ENCODE data around the gene CD209.
"Not testable (repeated sequence)": the region's sequence is repeated elsewhere in the genome, so short reads cannot be mapped to it uniquely, and the experiment has no call there.

Gene CD209

DNA sequence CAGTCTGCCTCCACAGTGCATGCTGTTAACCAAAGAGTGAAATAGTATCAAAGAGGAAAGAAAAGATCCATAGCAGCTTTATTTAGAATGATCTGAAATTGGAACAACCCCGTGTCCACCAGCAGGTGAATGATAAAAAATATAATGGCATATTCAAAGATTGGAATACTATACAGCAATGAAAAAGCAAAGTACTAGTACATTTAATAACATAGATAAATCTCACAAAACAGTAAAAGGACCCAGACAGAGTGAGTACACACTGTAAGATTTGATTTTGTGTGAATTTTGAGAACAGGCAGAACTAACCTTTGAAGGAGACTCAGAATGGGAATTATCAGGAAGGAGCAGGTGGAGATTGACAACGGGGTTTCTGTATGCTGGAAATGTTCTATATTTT, 837 bp upstream of the CD209 start:
- in situ Hi-C loops (cut with HindIII; ENCODE audit: low sequenced_read_pairs) = no loop called here
- no peak for DNase-seq (ENCODE audit: low read depth)
- H3K4me3 ChIP-seq (ENCODE audit: low read depth, low read length) = no peak overlapping the region
- TF ChIP-seq, protein P1, sequence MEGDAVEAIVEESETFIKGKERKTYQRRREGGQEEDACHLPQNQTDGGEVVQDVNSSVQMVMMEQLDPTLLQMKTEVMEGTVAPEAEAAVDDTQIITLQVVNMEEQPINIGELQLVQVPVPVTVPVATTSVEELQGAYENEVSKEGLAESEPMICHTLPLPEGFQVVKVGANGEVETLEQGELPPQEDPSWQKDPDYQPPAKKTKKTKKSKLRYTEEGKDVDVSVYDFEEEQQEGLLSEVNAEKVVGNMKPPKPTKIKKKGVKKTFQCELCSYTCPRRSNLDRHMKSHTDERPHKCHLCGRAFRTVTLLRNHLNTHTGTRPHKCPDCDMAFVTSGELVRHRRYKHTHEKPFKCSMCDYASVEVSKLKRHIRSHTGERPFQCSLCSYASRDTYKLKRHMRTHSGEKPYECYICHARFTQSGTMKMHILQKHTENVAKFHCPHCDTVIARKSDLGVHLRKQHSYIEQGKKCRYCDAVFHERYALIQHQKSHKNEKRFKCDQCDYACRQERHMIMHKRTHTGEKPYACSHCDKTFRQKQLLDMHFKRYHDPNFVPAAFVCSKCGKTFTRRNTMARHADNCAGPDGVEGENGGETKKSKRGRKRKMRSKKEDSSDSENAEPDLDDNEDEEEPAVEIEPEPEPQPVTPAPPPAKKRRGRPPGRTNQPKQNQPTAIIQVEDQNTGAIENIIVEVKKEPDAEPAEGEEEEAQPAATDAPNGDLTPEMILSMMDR (IDR thresholded peaks at IDR 0.05; ENCODE audit: low read depth, low read length, missing control alignments) = no peak

DNA sequence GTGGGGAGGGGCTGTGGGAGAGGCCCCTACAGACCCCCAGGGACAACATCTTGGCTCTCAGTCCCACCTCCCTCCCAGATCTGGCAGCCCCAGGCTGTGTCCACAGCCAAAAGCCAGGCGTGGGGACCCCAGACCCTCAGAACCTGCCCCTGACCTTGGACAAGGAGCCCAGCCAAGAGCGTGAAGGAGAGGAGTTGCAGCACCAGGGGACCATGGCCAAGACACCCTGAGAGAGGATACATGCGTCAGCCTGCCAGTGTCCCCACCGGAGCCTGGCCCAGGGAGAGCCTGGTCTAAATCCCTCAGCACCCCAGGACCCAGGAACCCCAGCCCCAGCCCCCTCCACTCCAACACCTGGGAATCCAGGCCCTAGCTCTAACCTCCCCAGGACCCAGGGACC, 1.0 kb downstream of the CD209 start:
- DNase-seq (ENCODE audit: low read depth); in situ Hi-C loops (cut with HindIII; ENCODE audit: low sequenced_read_pairs): not testable (repeated sequence)

DNA sequence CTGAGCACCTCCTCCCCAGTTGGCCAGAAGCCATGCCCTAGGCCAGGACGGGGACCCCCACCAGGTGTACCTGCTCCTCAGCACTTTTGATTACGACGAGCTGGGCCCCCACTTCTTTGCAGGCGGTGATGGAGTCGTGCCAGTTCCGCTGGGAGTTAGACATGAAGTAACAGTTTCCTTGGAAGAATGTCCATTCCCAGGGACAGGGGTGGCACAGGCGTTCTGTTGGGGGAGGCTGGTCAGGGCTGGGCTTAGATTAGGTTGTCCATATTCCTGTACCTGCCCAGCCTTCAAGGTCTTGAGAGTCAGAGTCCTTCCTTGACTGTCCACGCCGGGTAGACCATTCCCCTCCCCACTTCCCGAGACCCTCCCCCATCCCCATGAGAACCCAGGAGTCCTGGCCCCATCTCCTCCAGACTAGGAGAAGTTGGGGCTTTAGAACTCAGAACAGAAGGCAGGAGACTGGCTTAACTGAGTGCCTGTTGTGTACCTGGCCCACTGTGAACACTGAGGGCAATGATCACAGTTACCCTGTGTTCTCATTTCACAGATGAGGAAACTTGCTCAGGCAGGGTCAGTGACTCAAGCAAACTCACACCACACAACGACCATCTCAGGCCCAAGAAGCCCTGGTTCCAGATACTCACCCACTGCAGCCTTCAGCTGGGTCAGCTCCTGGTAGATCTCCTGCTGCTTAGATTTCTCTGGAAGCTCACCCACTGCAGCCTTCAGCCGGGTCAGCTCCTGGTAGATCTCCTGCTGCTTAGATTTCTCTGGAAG, 2.3 kb downstream of the CD209 start:
- TF ChIP-seq, protein P1 (IDR thresholded peaks at IDR 0.05; ENCODE audit: low read depth, low read length, missing control alignments) = no peak
- in situ Hi-C loops (cut with HindIII; ENCODE audit: low sequenced_read_pairs) = no loop called here
- DNase-seq (ENCODE audit: low read depth) = no peak
- H3K4me3 ChIP-seq (ENCODE audit: low read depth, low read length) = no peak overlapping the region

More for the DNA sequence above, 1.0 kb downstream of the CD209 start:
- H3K4me3 ChIP-seq (ENCODE audit: low read depth, low read length) = not testable (repeated sequence)

DNA sequence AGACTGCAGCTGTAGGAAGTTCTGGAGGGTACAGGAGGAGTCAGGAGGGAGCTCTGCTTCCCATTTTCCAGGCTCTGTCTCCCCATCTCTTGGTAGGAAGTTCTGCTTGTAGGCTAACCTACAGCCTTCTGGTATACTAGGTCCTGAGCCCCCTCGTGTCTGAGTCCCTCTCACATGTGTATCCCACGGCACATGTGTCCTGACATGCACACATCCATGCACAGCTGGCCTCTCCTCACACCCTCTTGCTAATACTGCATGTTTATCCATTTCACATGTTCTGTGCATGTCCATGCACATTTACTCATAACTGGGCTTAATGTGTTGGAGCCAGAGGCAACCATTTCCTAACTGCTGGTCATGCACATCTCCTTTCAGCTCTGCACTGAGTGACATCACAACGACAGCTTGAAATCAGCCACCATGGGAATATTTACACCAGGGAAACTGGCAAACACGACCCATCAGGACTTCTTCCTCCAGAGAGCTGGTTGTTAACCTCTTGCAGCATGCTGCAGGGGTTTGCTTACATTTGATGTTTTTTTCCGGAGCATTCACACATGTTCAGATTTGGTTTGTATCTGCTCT, 3.0 kb downstream of the CD209 start:
- TF ChIP-seq, protein P1 (IDR thresholded peaks at IDR 0.05; ENCODE audit: low read depth, low read length, missing control alignments) = no peak
- no peak for DNase-seq (ENCODE audit: low read depth)
- in situ Hi-C loops (cut with HindIII; ENCODE audit: low sequenced_read_pairs) = no loop called here
- H3K4me3 ChIP-seq (ENCODE audit: low read depth, low read length) = no peak overlapping the region

DNA sequence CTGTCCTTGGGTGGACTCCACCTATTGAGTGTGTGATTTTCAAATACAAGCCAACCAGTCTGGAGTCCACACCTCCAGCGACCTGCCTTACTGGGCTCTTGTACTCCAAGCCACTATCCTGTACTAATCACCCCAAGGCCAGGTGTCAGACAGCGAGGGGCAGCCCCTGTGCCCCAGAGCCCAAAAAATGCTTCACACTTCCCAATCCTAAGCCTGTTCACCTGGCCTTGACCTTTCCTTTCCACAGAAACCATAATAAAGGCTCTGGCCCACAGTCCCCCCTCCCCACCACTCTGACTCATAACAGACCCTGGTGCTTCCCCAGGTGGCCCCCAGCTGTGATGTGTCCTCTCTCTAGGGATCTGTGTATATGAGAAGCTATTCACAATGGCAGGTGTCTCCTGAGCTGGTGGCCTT, 3.9 kb downstream of the CD209 start:
- TF ChIP-seq, protein P1 (IDR thresholded peaks at IDR 0.05; ENCODE audit: low read depth, low read length, missing control alignments) = no peak
- H3K4me3 ChIP-seq (ENCODE audit: low read depth, low read length) = no peak overlapping the region
- in situ Hi-C loops (cut with HindIII; ENCODE audit: low sequenced_read_pairs) = no loop called here
- no peak for DNase-seq (ENCODE audit: low read depth)

DNA sequence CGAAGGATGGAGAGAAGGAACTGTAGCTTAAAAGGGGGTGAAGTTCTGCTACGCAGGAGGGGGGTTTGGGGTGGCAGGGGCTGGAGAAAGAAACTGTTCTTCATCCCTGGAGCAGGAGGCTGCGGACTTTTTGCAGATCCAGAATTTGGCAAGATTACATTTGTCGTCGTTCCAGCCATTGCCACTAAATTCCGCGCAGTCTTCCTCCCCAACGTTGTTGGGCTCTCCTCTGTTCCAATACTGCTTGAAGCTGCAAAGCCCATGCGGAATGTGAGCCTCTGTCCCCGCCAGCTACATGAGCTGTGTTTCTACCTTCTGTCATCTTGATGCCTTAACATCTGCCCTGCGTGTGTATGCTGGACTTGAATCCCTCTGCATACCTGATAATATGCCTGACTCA, 4.3 kb downstream of the CD209 start:
- no peak for DNase-seq (ENCODE audit: low read depth)
- H3K4me3 ChIP-seq (ENCODE audit: low read depth, low read length) = no peak overlapping the region
- TF ChIP-seq, protein P1 (IDR thresholded peaks at IDR 0.05; ENCODE audit: low read depth, low read length, missing control alignments) = no peak
- in situ Hi-C loops (cut with HindIII; ENCODE audit: low sequenced_read_pairs) = no loop called here

DNA sequence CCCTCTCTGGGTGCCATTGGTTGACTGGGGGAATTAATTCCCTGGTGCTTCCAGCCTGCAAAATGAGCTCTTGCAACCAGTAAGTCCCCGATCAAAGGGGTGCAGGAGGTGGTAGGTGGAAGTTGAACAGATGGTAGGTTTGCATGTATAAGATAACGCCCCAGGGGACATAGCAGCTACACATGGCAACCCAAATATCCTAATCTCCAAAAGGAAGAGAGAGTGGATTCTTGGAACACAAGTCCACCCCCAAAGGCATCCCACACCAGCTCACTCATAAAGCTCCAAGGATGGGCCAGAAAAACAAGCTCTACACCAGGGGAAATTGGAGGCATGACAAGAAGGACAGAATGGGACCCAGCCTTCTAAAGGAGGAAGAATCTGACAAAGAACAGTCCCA, 4.8 kb downstream of the CD209 start:
- H3K4me3 ChIP-seq (ENCODE audit: low read depth, low read length) = no peak overlapping the region
- in situ Hi-C loops (cut with HindIII; ENCODE audit: low sequenced_read_pairs) = no loop called here
- TF ChIP-seq, protein P1 (IDR thresholded peaks at IDR 0.05; ENCODE audit: low read depth, low read length, missing control alignments) = no peak
- no peak for DNase-seq (ENCODE audit: low read depth)

Measured in astrocyte of the cerebellum (primary cell).